ENCODE data around the gene PGM5.

Gene PGM5

DNA sequence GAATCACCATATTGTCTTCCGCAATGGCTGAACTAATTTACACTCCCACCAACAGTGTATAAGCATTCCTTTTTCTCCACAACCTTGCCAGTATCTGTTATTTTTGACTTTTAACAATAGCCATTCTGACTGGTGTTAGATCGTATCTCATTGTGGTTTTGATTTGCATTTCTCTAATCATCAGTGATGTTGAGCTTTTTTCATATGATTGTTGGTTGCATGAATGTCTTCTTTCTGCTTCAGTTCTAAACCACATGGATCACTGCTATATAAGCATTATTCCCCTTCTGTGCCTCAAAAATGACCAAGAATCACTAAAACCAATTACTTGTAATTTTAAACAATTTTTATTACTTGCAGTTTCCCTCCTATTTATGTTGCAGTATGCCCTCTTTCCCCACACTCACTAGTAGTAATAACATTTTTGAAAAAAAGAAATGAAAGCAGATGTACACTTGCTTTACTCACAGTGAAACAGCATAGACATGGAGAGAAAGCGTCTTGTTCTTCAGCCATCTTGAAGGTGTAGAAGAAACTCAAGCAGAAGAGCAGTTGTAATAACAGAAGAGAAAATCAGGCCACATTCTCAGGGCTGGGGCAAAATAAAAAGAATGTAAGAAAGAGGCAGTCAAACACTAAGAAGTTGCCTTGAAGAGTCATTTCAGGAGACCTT is 188.8 kb downstream of the PGM5 start:
- H3K4me3 ChIP-seq (ENCODE audit: low read depth, low read length): no peak overlapping the region
- TF ChIP-seq, protein P1, sequence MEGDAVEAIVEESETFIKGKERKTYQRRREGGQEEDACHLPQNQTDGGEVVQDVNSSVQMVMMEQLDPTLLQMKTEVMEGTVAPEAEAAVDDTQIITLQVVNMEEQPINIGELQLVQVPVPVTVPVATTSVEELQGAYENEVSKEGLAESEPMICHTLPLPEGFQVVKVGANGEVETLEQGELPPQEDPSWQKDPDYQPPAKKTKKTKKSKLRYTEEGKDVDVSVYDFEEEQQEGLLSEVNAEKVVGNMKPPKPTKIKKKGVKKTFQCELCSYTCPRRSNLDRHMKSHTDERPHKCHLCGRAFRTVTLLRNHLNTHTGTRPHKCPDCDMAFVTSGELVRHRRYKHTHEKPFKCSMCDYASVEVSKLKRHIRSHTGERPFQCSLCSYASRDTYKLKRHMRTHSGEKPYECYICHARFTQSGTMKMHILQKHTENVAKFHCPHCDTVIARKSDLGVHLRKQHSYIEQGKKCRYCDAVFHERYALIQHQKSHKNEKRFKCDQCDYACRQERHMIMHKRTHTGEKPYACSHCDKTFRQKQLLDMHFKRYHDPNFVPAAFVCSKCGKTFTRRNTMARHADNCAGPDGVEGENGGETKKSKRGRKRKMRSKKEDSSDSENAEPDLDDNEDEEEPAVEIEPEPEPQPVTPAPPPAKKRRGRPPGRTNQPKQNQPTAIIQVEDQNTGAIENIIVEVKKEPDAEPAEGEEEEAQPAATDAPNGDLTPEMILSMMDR (IDR thresholded peaks at IDR 0.05; ENCODE audit: low read depth, low read length): no peak

DNA sequence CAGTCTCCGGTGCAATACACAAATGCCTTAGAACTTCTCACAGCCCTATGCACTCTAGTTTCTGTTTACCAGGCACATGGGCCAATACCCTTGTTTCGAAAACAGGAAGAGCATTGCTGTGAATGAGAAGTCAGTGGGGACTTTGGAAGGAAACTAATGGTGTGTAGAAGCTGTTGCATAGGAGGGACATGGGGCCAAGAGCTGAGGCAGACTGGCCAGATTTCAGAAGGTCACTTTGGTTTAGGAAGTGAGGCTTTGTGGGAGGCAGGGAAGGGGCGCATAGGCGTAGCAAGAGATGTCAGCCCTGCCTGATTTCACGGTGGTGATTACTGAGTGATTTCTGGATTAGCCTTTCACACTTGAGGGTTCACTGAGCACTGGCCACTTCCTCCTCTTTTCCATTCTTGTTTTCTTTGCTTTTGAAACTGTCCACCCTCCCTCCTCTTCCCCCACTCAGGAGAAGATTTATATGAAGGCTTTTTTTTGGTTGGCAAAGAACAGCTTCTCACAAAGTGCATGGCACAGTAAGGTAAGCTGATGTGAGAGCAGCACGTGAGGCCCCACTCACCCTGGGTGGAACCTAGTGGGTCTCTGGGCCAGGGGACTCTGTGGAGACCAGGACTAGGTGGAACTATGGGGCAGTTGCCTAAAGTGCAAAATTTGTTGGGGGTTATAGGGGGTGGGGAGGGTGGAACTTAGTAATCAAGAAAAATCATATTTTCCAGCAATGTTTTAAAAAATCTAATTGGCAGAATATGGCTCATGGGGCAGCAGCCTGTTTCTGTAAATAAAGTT is 190.4 kb downstream of the PGM5 start:
- TF ChIP-seq, protein P1 (IDR thresholded peaks at IDR 0.05; ENCODE audit: low read depth, low read length): no peak
- no peak overlapping the region for H3K4me3 ChIP-seq (ENCODE audit: low read depth, low read length)

DNA sequence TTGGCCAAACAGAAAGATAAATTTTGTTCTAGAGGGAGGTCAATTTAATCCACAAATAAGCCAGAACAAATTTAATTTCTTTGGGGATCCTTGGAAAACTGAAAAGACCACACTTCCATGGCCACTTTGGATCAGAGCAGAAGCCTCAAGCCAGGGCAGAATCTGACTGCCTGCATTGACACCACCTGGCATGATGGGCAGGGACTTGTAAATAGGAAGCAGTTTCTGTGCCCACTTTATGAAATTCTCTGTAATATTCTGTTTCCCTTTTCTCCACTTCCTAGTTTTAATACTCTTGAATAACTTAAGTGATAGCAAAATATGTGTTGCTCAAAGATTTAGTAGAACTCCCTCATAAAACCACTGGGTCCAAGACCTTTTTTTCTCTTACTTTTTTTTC is 191.0 kb downstream of the PGM5 start:
- TF ChIP-seq, protein P1 (IDR thresholded peaks at IDR 0.05; ENCODE audit: low read depth, low read length): no peak
- no peak overlapping the region for H3K4me3 ChIP-seq (ENCODE audit: low read depth, low read length)

DNA sequence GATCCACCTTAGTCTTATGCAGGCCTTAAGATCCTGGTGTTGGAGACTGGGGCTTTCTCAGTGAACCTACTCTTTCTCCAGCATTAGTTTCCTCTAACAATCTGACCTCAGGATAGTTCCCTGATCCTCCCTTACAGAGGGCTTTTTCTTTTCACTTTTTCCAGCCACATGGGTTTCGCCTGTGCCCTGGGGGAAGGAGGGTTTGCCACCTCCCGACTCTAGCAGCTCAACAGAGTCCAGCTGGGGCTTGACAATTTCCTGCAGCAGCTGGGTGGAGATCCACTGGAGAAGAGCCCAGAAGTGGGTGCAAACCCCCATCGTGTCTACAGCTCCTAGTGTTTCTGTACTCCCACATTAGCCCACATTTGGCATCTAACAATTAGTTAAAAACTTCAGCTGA is 191.8 kb downstream of the PGM5 start:
- no peak overlapping the region for H3K4me3 ChIP-seq (ENCODE audit: low read depth, low read length)
- TF ChIP-seq, protein P1 (IDR thresholded peaks at IDR 0.05; ENCODE audit: low read depth, low read length): no peak

DNA sequence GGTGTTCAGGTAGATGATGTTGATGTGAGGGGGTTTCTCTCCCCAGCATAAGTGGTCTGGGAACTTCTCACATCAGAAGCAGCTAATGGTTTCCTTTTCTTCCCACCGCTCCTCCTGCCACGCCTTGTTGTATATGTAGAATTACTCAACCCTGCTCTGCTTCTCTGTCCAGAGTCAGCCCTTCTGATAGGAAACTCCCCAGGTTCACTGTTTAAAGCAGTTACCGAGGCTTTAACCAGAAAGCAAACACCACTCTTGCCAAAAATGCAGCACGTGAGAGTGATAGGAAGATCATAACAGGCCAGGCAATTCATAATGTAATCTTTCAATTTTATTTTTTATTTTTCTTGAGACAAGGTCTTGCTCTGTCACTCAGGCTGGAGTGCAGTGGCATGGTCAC is 194.8 kb downstream of the PGM5 start:
- TF ChIP-seq, protein P1 (IDR thresholded peaks at IDR 0.05; ENCODE audit: low read depth, low read length): no peak
- H3K4me3 ChIP-seq (ENCODE audit: low read depth, low read length): no peak overlapping the region

DNA sequence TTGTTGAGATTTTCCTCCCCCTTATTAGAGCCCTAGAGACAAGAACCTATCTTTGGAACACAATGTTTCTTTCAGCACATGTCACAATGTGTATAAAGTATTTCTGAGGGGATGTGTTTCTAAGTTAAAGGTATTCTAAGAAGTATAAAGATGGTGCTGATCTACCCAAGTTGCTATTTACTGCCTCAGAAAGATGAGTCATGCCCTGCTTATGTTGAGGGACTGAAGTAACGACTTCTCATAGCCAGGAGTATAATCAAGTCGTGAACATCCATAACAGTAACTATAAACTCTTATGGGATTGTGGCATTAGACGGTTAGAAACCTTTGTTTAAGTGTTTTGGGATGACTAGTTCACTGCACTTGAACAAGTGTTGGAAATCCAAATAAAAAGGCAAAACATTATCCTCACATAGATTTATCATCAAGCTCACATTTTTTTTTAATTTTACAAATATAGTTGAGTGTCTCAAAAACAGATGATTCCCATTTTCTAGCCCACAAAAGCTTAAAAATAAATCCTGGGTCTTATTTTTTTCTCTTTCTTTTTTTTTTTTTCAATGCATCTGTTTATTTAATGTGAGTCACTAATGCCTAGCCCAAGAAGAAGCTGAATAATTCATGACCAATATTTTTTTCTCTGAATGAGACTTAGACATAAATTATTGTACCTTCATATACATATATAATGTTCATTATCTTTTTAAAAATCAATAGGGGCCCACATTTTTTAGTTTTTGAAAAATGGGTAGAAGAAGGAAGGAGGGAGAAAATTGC is 196.5 kb downstream of the PGM5 start:
- H3K4me3 ChIP-seq (ENCODE audit: low read depth, low read length): no peak overlapping the region
- TF ChIP-seq, protein P1 (IDR thresholded peaks at IDR 0.05; ENCODE audit: low read depth, low read length): no peak
